Ovary (tissue), 3 donors: ENCODE measurements around the gene CFAP58.

Experiments used
- POLR2A ChIP-seq: fragments of 450-650 bp; IDR thresholded peaks from one replicate; pipeline ENCODE4 v1.6.1; 2017; ENCODE audit warnings: antibody characterized with exemption, mild to moderate bottlenecking, moderate library complexity
- TF ChIP-seq, protein P1 (sequence below), 3 donors: fragments of 450-650 bp in 2 of 3; fragments of 200-600 bp in 1 of 3; IDR thresholded peaks; one replicate each; pipeline versions ENCODE4 v1.5.1 to v1.8.0; 2016 to 2022; ENCODE audit warnings: antibody characterized with exemption in 3 of 3, mild to moderate bottlenecking in 1 of 3
- donor health status: DM: no; HTN: no; CAD: no.

DNA sequence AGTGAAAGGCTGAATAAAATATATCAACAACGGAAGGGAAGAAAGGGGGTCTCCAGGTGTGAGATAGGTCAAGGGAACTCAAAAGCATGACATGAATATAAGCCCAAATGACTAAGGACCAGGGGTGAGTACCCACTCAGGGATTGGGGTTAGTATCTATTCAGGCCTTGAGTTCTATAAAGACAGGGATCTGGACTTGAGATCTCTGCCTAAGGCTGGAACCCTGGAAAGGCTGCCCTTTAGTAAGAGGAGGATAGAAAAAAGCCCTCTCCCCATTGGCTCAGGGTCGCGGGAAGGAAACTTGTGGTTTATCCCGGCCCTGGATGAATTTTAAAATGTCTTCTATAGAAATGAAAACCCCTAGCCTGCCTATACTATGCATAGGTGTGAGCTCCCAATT, 13.0 kb upstream of the CFAP58 start:
- TF ChIP-seq, protein P1, sequence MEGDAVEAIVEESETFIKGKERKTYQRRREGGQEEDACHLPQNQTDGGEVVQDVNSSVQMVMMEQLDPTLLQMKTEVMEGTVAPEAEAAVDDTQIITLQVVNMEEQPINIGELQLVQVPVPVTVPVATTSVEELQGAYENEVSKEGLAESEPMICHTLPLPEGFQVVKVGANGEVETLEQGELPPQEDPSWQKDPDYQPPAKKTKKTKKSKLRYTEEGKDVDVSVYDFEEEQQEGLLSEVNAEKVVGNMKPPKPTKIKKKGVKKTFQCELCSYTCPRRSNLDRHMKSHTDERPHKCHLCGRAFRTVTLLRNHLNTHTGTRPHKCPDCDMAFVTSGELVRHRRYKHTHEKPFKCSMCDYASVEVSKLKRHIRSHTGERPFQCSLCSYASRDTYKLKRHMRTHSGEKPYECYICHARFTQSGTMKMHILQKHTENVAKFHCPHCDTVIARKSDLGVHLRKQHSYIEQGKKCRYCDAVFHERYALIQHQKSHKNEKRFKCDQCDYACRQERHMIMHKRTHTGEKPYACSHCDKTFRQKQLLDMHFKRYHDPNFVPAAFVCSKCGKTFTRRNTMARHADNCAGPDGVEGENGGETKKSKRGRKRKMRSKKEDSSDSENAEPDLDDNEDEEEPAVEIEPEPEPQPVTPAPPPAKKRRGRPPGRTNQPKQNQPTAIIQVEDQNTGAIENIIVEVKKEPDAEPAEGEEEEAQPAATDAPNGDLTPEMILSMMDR (IDR thresholded peaks at IDR 0.05), result no peak
- no peak for TF ChIP-seq POLR2A
